Right renal pelvis (tissue), 4 donors: ENCODE measurements around the gene FXYD7. TPM values are rescaled to one million over a fixed set of nuclear protein-coding genes. Genes with fewer than 3 reads are reported as not detected.

Experiments used
- DNase-seq, 4 donors: peaks; one replicate each; pipeline ENCODE4 v3.0.0-alpha.2; 2013; ENCODE audit warnings: low read depth in 4 of 4, low spot score in 3 of 4, missing footprints in 1 of 4
- polyA plus RNA-seq, 4 donors: library from polyadenylated mRNA; unstranded; fragments of 120-200 nt; gene quantifications; one replicate each; pipeline ENCODE4 v1.2.1, GENCODE V29; 2013; ENCODE audit not compliant: insufficient read length in 4 of 4

FXYD7 gene
- polyA plus RNA-seq, 4 donors, result 0.61 to 1.5 (median 1.2) TPM

DNA sequence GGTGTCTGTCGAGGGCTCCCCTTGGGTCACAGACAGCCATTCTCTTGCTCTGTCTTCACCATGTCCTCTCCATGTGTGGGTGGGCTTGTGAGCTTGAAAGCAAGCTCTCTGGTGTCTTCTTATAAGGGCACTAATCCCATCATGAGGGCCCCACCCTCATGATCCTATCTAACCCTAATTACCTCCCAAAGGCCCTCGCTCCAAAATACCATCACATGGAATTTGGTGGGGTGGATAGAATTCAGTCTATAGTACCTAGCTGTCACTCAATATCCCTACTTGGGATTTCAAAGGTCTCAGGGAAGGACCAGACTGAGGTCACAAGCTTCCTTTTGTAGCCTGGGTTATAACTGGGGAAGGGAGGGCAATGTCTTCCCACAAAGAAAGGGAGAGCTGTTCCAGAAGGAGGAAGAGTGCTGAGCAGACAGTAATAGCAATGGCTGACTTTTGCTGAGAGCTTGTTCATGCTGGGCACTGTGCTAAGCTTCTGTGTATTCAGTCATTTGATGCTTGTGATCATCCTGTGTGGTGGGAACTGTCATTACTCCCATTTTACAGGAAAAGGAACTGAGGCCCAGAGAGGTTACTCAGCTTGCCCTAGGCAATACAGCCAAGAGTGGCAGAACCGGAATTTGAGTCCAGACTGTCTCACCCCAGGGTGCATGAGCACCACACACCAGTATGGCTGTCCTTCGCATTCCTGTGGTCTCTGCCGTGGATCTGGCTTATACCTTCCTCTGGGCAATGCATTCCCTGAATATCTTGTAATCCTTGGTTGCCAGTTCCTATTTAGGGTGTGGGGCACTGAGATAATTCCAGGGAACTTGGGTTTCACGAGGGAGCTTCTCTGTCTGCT lies 19.6 kb downstream of the FXYD7 start:
- DNase-seq, result no peak

DNA sequence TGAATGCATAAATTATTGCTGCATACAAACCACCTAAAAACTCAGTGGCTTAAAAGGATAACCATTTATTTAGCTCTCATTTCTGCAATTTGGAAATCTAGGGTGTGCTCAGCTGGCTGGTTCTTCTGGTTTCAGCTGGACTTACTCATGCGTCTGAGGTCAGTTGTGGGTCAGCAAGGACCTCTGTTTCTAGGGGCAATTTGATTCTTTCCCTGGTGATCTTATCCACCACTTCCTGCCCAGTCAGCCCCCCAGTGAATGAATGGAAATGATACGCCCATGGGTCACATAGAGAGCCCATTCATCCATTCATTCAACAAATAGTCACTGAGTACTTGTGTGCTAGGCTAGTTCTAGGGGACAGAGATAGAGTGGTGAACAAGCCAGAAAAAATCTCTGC lies 21.4 kb downstream of the FXYD7 start:
- no peak for DNase-seq

DNA sequence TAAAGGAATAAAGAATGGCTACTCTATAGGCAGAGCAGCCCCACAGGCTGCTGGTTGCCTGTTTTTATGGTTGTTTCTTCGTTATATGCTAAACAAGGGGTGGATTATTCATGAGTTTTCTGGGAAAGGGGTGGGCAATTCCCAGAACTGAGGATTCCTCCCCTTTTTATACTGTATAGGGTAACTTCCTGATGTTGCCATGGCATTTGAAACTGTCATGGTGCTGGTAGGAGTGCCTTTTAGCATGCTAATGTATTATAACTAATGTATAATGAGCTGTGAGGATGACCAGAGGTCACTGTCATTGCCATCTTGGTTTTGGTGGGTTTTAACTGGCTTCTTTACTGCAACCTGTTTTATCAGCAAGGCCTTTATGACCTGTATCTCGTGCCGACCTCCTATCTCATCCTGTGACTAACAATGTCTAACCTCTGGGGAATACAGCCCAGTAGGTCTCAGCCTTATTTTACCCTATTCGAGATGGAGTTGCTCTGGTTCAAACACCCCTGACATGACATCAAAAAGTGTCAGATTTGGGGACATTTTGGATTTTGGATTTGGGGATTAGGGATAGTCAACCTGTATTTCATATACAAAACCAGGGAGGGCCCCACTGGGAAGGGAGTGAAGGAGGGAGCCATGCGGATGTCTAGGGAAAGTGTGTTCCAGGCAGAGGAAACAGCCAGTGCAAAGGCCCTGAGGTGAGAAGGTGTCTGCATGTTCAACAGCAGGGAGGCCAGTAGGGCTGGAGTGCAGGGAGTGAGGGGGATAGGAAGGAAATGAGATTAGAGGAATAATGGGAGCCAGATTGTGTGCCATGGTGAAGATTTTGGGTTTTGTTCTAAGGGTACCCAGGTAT lies 22.4 kb downstream of the FXYD7 start:
- DNase-seq, result no peak

DNA sequence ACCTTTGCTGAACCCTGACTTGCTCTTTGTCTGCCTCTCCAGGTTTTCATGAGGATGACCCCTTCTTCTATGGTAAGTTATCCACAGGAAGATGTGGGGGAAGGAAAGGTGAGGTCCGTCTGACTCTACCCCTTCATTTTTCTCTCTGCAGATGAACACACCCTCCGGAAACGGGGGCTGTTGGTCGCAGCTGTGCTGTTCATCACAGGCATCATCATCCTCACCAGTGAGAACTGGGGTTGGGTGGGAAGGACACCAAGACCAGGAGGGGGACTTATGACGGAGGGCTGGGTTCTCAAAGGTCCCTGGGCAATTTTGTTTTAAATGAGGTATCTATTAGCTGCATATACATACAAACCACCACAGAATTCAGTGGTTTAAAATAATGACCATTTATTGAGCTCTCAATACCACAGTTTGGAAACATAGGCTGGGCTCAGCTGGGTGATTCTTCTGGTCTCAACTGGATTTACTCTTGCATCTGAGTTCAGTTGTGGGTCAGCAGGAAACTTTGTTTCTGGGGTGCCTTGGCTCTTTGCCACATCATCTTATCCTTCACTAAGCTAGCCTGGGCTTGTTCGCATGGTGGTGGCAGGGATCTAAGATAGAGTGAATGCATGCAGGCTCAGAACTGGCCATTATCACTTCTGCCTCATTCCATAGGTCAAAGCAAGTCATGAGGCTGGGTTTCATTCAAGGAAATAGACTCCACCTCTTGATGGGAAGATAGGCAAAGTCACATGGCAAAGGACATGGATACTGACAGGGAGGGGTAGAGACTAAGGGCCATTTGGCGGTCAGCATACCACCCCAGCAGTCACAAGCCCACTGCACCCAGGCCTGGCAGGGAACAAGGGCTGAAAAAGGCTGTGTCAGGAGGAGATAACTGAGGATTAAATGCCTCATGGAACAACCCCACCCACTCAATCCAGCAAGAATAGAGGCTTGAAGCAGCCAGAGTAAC lies 23.3 kb downstream of the FXYD7 start:
- no peak for DNase-seq

DNA sequence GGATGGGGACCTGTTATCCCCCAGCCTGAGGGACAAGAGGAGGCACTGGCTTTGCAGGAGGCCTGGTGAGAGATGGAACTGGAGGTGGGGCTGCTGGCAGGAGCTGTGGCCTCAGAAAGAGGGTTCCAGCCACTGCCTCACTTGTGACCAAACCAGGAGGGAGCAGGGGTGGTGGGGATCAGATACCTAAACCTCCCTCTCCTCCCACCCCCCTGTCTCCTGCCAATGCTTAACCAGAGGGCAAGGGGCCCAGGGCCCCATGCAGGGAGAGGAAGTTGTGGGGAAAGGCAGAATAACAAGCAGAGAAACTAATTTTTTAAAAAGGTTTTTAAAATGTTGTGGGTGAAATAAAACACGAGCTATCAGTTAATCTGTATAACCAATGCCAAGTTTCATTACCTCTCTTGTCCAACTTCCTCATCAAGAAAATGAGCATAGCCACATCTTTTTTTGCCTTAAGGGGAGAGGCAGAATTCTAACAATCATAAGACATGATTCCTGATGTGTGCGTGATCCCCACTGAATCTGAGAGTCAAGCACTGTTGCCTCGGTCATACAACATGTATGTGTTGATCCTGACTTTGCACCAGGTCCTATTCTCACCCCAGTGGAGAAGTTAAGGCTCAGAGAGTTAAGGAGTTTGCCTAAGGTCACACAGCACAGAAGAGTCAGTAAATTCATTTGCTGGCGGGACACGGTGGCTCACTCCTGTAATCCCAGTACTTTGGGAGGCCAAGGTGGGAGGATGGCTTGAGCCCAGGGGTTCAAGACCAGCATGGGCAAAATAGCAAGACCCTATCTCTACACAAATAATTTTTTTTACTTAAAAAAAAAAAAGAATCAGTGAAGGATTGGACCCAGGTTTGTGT lies 24.4 kb downstream of the FXYD7 start:
- DNase-seq, result no peak

DNA sequence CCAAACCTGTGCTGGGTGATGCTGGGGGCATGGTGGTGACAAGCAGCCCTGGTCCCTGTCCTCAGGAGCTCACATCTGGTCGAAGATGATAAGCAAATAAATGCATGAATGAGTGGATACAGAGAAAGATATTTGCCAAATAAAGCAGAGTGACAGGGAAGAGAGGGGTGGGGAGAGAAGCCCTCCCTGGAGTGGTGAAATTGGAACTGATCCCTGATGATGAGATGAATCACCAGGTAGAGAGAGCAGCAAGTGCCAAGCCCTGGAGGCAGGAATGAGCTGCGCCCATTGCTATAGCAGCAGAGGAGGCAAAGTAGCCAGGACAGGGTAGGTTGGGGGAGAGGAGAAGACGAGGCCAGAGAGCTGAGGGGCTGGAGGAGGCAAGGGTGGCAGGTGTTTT lies 25.1 kb downstream of the FXYD7 start:
- DNase-seq, result no peak

DNA sequence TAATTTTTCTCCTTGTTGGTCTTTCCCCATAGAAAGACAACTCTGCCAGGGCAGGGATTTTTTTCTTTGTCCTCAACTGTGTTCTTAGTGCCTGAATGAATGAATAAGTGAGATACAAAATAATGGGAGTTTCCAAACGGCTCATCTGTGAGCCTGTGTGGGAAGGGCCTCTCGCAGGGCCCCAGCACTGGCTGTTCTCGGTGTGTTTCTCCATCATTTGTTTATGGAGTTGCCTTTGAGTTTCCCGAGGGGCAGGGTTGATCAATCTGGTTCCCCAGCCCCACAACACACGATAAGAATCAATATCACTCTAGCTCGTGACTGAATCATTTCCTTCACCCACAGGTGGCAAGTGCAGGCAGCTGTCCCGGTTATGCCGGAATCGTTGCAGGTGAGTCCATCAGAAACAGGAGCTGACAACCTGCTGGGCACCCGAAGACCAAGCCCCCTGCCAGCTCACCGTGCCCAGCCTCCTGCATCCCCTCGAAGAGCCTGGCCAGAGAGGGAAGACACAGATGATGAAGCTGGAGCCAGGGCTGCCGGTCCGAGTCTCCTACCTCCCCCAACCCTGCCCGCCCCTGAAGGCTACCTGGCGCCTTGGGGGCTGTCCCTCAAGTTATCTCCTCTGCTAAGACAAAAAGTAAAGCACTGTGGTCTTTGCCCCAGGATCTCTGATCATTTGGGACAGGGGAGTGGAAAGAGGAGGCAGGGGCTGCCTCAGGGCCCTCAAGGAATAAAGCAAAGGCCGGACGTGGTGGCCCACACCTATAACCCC lies 26.4 kb downstream of the FXYD7 start:
- DNase-seq, result no peak

DNA sequence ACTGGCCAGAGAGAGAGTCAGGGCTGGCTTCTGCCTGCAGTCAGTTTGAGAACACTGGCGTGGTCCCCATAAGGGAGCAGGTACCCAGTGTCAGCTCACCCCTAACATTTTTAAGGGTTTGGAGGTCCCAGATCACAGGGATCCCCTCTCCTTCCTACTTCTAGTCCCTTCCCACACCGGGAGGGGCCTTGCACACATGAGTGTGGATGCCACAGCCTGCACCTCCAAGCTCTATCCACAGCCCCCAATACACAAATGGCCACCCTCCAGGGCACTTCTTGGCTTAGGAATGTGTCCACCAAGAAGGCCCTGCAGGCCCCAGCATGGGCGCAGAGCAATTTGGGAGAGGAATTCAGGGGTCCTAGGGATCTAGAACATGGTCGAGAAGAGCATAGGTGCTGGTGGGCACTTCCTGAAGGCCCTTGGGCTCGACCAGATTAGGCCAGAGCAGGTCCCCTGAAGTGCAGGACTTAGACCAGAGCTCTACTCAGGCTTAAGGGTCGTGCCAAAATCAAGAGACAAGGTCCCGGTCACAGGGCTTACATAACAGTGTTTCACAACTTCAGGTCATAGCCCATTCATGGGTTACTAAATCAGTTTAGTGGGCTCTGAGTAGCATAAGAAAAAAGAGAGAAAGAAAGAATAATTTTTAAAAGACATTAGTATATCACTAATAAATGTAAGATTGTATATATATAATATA lies 27.5 kb downstream of the FXYD7 start:
- no peak for DNase-seq

DNA sequence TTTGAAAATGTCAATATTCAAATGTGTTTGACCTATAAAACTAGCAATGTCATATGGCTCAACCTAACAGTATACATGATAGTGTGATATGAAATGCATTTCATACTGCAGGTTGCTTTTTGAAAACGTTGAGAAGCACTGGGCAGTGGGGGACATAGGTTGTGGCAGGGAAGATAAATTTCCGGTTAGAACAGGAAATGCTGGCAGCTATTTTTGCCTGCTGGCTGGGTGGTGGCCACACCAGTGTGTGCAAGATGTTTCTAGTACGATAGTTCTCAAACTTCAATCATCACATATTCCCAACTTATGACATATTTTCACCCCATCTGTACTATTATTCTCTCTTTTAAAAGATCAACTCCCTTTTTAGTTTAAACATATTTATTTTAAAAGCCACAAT lies 28.7 kb downstream of the FXYD7 start:
- DNase-seq, result no peak

DNA sequence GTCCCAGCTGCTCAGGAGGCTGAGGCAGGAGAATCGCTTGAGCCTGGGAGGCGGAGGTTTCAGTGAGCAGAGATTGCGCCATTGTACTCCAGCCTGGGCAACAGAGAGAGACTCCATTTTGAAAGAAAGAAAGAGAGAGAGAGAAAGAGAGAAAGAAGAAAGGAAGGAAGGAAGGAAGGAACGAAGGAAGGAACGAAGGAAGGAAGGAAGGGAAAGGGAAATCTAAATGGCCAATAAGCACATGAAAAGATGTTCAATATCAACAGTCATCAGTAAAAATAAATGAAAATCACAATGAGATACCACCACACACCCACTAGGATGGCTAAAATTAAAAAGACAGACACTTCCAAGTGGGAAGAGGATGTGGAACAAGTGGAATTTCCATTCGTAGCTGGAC lies 31.2 kb downstream of the FXYD7 start:
- no peak for DNase-seq

DNA sequence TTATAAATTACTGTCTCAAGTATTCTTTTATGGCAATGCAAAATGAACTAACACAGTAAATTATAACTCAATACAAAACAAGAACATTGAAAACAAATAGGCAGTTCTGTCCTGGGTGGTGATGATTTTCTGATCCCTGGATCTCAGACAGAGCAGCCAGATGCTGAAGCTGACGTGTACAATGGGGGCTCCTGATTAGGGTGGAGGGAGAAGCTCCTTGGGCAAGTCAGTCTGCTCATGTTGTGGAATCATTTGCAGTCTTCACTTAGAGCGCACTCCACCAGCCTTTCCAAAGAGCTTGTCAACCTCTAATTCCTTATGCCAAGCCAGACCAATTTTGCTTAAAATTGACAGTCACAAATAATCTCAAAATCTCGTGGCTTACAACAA lies 33.1 kb downstream of the FXYD7 start:
- DNase-seq, result no peak

DNA sequence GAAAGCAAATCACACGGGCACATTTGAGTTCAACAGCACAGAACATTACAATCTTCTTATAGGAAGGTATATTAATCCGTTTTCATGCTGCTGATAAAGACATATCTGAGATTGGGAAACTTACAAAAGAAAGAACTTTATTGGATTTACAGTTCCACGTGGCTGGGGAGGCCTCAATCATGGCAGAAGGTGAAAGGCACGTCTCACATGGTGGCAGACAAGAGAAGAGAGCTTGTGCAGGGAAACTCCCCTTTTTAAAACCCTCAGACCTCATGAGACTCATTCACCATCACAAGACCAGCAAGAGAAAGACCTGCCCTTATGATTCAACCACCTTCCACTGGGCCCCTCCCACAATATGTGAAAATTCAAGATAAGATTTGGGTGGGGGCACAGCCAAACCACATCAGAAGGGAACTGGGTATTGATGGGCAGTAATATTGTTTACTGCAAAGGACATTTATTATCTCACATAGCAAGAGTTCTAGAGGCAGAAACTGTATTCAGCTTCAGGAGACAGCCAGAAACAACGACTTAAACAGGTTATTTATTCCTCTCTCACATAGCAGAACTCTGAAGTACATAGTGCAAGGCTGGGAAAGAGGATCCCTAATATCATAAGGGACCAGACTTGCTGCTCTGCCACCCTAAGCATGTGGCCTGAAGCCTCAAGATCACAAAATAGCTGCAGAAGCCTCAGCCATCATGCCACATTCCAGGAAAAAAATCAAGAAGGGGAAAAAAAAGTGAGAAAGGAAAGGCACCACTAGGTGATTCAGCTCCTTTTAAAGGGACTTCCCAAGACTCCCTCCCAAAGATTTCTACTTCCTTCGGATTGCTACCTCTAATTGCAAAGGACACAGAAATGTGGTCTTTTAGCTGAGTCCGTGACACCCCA lies 34.6 kb downstream of the FXYD7 start:
- DNase-seq, result no peak

DNA sequence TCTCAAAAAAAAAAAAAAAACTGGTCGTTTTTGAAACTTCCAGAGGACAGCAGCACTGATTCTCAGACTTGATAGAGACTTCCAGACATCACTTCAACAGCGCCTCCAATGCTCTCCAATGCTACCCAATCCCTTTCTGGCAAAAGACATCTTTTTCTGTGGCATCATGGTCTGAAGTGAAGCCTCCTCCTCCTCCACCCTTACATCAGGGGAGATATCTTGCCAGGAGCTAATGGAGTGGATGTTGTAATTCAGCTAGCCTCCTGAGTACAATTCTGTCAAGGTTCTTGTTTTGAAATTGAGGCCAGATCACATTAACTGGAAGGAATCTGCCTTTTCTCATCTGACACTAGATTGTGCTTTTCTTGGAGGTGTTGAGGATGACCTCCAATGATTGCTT lies 35.6 kb downstream of the FXYD7 start:
- DNase-seq, result no peak

DNA sequence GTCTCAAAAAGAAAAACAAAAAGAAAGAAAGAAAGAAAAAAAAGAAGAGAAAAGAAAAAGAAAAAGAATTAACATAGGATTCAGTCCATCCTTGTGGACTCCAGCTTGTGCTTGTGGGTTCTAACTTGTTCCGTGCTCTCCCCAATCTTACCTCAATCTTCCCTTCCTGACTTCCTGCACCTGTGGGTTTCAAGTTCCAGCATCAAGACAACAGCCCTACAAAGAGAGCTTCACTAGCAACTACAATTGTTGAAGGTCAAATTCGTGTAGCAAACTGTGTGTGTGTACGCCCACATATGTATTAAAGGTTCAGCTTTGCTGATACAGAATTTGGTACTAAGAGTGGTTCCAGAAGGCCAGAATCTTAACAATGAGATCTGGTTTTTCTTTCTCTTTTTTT lies 36.8 kb downstream of the FXYD7 start:
- DNase-seq, result no peak

DNA sequence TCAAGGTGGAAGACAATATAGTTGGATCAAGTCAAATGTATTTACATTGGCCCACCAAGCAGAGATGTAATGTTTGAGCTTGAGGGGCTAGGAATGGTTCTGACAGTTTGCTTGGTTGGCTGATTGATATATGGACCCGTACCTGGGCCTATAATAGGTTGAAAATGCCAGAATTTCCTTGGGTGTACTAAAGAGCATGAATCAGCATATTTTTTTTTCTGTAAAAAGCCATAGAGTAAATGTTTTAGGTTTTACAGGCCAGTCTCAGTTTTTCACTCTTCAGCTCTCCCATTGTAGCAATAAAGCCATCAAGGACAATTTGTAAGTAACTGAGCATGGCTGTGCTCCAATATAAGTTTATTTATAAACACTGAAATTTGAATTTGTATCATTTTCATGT lies 38.3 kb downstream of the FXYD7 start:
- no peak for DNase-seq

DNA sequence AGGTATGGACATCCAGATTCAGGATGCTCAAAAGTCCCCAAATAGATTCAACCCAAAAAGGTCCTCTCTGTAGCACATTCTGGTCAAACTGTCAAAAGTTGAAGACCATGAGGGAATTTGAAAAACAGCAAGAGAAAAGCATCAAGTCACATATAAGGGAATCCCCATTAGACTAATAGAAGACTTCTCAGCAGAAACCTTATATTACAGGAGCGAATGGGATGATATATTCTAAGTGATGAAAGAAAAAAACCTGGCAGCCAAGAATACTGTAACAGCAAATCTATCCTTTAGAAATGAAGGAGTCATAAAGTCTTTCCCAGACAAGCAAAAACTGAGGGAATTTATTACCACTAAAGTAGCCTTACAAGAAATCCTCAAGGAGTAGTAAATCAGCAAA lies 41.2 kb downstream of the FXYD7 start:
- DNase-seq, result no peak

DNA sequence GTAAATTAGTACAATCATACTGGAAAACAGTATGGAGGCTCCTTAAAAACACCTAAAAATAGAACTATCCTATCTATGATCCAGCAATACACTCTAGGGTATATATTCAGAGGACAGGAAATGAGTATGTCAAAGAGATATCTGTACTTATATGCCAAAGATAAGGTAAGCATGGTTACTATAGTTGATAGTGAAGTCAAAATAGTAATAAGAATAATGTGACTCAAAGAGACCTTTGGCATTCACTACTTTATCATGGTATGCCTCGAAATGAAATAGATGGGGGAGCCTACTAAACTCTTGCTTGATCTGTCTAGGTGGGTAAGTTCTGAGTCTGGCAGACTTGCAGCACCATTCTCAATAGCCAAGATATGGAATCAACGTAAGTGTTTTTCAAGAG lies 41.8 kb downstream of the FXYD7 start:
- DNase-seq, result no peak
